Measurements from ENCODE around the gene IRAK1.

Gene IRAK1

DNA sequence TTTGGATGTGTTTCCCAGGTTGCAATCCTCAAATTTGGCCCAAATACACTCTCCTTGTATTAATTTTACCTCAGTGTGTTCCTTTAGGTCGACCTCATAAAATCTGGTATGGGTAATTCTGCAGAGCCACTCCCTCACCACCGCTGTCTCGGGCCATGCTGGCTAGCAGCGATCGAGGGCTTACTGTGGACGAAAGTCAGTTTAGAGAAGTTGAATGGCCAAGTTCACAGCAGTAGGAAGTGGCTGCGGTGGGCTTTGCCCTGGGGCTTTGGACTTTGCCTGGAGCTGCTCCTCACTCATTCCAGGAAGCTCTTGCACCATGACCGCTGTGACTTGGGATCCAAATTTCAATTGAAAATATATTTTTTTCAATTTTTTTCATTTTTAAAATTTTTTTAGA is 27.5 kb downstream of the IRAK1 start:
- no peak for DNase-seq (ENCODE audit: extremely low read depth, low read depth)
- TF ChIP-seq, protein P1, sequence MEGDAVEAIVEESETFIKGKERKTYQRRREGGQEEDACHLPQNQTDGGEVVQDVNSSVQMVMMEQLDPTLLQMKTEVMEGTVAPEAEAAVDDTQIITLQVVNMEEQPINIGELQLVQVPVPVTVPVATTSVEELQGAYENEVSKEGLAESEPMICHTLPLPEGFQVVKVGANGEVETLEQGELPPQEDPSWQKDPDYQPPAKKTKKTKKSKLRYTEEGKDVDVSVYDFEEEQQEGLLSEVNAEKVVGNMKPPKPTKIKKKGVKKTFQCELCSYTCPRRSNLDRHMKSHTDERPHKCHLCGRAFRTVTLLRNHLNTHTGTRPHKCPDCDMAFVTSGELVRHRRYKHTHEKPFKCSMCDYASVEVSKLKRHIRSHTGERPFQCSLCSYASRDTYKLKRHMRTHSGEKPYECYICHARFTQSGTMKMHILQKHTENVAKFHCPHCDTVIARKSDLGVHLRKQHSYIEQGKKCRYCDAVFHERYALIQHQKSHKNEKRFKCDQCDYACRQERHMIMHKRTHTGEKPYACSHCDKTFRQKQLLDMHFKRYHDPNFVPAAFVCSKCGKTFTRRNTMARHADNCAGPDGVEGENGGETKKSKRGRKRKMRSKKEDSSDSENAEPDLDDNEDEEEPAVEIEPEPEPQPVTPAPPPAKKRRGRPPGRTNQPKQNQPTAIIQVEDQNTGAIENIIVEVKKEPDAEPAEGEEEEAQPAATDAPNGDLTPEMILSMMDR (IDR thresholded peaks at IDR 0.05; ENCODE audit: low read depth, low read length, missing control alignments), result no peak
- no peak overlapping the region for H3K4me3 ChIP-seq (replicated peaks; ENCODE audit: low read depth, low read length)

DNA sequence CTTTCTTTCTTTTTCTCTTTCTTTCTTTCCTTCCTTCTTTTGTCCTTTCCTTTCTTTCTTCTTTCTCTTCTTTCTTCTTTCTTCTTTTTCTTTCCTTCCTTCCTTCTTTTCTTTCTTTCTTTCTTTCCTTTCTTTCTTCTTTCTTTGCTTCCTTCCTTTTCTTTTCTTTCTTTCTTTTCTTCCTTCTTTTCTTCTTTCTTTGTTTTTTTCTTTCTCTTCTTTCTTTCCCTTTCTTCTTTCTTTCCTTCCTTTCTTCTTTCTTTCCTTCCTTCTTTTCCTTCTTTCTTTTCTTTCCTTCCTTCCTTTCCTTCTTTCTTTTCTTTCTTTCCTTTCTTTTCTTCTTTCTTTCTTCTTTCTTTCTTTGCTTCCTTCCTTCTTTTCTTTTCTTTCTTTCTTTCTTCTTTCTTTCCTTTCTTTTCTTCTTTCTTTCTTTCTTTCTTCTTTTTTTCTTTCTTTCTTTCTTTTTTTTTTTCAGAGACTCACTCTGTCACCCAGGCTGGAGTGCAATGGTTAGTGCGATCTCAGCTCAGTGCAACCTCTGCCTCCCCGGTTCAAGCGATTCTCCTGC is 28.6 kb downstream of the IRAK1 start:
- H3K4me3 ChIP-seq (replicated peaks; ENCODE audit: low read depth, low read length), result no peak overlapping the region
- DNase-seq (ENCODE audit: extremely low read depth, low read depth), result no peak
- TF ChIP-seq, protein P1 (IDR thresholded peaks at IDR 0.05; ENCODE audit: low read depth, low read length, missing control alignments), result no peak

DNA sequence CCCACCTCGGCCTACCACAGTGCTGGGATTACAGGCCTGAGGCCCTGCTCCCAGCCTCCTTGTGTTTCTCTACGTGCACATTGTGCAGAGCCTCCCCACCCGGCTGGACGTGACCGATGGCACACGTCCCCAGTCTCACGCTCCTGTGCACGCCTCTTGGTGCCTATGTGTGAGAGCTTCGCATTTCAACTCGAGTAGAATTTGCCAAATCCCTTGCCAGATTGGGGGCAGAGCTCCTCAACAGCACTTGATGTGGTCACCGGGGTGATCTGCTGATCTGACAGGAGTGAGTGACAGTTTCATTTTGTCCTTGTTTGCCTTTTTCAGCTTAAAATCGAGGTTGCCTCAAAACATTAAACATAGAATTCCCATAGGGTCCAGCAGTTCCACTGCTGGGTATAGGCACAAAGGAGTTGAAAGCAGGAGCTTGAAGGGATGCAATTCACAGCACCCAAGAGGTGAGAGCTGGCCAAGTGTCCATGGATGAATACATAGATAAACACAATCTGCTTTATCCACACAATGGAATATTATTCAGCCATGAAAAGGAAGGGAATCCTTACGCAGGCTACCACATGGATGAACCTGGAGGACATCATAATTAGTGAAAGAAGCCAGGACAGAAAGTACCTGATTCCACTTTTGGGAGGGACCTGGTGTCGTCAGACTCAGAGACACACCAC is 29.6 kb downstream of the IRAK1 start:
- DNase-seq (ENCODE audit: extremely low read depth, low read depth), result no peak
- H3K4me3 ChIP-seq (replicated peaks; ENCODE audit: low read depth, low read length), result no peak overlapping the region
- TF ChIP-seq, protein P1 (IDR thresholded peaks at IDR 0.05; ENCODE audit: low read depth, low read length, missing control alignments), result no peak

DNA sequence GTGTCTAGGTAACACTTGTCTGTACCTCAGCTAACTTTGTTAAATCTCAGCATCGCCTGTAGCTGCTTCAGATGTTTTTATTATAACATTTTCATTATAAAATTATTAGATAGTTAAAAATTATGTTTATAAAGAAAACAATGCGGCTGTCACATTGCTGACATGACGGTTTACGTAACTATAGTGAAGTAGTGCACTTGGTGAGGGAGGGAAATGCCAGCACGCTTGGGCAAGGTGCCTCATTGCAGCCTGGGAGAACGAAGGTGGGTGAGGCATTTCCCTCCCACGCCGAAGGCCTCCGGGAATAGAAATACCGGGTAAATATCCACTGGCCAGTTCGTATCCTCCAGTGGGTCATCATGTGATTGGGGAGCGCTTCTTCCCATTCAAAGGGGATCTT is 31.2 kb downstream of the IRAK1 start:
- TF ChIP-seq, protein P1 (IDR thresholded peaks at IDR 0.05; ENCODE audit: low read depth, low read length, missing control alignments), result no peak
- DNase-seq (ENCODE audit: extremely low read depth, low read depth), result no peak

DNA sequence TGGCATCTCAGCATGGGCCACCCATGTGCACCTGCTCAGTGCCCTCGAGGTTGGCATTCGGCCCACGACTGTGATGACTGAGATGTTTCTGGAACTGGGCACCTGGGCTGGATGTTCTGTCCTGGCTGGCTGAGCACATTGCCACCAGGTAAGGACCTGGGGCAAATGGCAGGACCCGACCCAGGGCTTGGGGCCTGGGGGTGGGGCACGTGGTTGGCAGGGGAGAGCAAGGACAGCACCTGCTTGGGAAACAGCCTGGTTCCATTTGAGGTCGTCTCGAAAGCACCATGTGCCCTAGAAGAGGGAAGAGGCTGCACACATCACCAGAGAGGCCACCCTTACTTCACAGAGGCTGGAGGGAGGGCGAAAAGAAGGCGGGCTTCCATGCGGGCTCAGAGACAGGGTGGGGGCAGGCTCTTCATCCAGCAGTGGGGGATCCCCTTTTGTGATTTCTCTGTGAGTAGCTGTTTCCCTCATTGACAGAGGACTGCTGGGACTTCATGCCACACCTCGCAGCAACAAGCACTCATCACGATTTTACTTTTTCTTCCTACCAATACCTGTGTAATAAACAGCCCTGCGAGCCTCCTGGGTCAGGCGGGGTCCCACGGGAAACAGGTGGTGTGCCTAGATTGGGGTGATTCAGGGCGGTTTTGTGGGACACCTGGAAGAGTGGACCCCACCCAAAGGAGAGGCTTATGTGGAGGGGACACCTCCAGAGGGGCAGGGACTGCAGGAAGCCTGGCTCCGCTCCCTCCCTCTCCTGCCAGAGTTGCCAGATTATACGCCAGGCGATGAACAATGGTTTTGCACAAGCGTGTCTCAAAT is 35.1 kb downstream of the IRAK1 start:
- H3K4me3 ChIP-seq (replicated peaks; ENCODE audit: low read depth, low read length), result no peak overlapping the region
- DNase-seq (ENCODE audit: extremely low read depth, low read depth), result no peak
- TF ChIP-seq, protein P1 (IDR thresholded peaks at IDR 0.05; ENCODE audit: low read depth, low read length, missing control alignments), result no peak

More for the DNA sequence above, 31.2 kb downstream of the IRAK1 start:
- H3K4me3 ChIP-seq (replicated peaks; ENCODE audit: low read depth, low read length), result no peak overlapping the region

DNA sequence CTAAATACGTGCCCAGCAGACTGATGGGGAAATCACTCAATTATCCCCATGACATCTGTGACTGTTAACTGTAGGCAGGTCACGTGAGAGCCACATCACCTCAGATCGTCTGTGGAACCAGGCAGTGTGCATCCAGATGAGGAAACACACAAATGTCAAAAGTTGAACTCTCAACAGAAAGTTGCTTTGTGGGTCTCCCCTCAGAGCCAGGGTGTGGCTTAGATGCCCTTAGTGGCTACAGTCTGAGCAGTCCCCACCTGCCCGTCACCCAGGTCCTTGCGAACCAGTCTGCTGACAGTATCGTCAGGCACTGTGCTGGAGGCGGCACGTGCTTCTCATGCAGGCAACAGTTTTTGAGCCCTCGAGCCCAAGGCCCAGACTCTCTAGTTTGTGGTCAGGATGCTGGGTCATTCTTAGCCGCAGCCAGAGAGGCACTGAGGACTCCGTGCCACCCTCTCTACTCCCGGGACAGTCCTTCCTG is 36.3 kb downstream of the IRAK1 start:
- TF ChIP-seq, protein P1 (IDR thresholded peaks at IDR 0.05; ENCODE audit: low read depth, low read length, missing control alignments), result no peak
- H3K4me3 ChIP-seq (replicated peaks; ENCODE audit: low read depth, low read length), result no peak overlapping the region
- no peak for DNase-seq (ENCODE audit: extremely low read depth, low read depth)

Measured in HFF-Myc (cell line).